ENCODE data around the gene ZIC1.

Gene ZIC1

GRCh38 chr3:147369661-147370123, 39.5 kb upstream of the ZIC1 start:
- Mint-ChIP-seq H3K4me3 (peak overlapping the region; percentile 78 to 88 (median 84)), H3K4me1 (peaks cover 17% of the 10 kb centered on the region), H3K36me3 (ENCODE audit: low read depth) (no peaks in the 10 kb centered on the region), H3K27ac (peak overlapping the region; percentile 81 to 86 (median 85)), H3K27me3 (ENCODE audit: low read depth) (peaks cover 96% of the 10 kb centered on the region), H3K9me3 (peaks cover 4% of the 10 kb centered on the region)
- no peak for TF ChIP-seq CTCF (IDR thresholded peaks at IDR 0.05; ENCODE audit: unreplicated experiment in 3 of 3)

GRCh38 chr3:147370349-147370748, 38.8 kb upstream of the ZIC1 start:
- peaks cover 96% of the 10 kb centered on the region for H3K27me3 Mint-ChIP-seq (ENCODE audit: low read depth)
- peak overlapping the region; percentile 78 to 88 (median 84) for H3K4me3 Mint-ChIP-seq
- no peaks in the 10 kb centered on the region for H3K36me3 Mint-ChIP-seq (ENCODE audit: low read depth)
- peaks cover 4% of the 10 kb centered on the region for H3K9me3 Mint-ChIP-seq
- TF ChIP-seq CTCF (IDR thresholded peaks at IDR 0.05; ENCODE audit: unreplicated experiment in 3 of 3), result no peak
- H3K4me1 Mint-ChIP-seq, result peaks cover 17% of the 10 kb centered on the region
- peak overlapping the region; percentile 81 to 86 (median 85) for H3K27ac Mint-ChIP-seq

GRCh38 chr3:147371140-147371539, 38.0 kb upstream of the ZIC1 start:
- no peaks in the 10 kb centered on the region for H3K36me3 Mint-ChIP-seq (ENCODE audit: low read depth)
- peaks cover 17% of the 10 kb centered on the region for H3K4me1 Mint-ChIP-seq
- peak overlapping the region in 2 of 3 experiments; percentile 49 to 81 for H3K27ac Mint-ChIP-seq
- peaks cover 4% of the 10 kb centered on the region for H3K9me3 Mint-ChIP-seq
- H3K4me3 Mint-ChIP-seq, result peak overlapping the region; percentile 50 to 88 (median 55)
- no peak for TF ChIP-seq CTCF (IDR thresholded peaks at IDR 0.05; ENCODE audit: unreplicated experiment in 3 of 3)
- H3K27me3 Mint-ChIP-seq (ENCODE audit: low read depth), result peaks cover 96% of the 10 kb centered on the region

DNA sequence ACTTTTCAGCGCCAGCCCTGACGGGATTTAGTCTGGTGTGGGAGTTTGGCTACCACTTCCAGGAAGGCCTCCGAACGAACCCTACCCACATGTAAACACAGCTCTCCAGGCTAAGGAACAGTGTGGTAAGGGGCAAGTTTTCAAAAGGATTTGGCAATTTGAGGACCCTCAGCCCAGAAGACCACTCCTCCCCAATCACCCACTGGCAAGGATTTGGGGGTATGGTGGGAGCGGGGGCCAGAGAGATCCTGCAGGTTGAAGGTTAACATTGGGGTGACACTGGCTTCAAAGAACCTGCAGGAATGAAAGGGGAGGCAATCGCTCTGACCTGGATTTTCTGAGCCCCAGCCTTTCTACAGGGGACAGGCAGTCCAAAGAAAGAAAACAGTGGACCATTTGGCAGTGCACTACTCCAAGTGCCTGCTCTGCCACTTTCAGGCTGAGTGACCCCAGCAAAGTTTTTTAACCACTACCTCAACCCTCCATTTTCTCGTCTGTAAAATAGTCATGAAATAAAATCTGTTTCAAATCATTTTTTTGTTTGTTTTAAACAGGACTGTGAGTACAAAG, 37.3 kb upstream of the ZIC1 start:
- peaks cover 17% of the 10 kb centered on the region for H3K4me1 Mint-ChIP-seq
- H3K4me3 Mint-ChIP-seq, result no peak overlapping the region
- peaks cover 99% of the 10 kb centered on the region for H3K27me3 Mint-ChIP-seq (ENCODE audit: low read depth)
- no peaks in the 10 kb centered on the region for H3K36me3 Mint-ChIP-seq (ENCODE audit: low read depth)
- no peak for TF ChIP-seq CTCF (IDR thresholded peaks at IDR 0.05; ENCODE audit: unreplicated experiment in 3 of 3)
- H3K9me3 Mint-ChIP-seq, result peaks cover 4% of the 10 kb centered on the region
- H3K27ac Mint-ChIP-seq, result no peak overlapping the region

- Mint-ChIP-seq H3K4me1 (peaks cover 19% of the 10 kb centered on the region), H3K27me3 (ENCODE audit: low read depth) (peaks cover 100% of the 10 kb centered on the region), H3K4me3 (peak overlapping the region in 1 of 3 experiments; percentile 34), H3K36me3 (ENCODE audit: low read depth) (no peaks in the 10 kb centered on the region), H3K9me3 (peaks cover 4% of the 10 kb centered on the region), H3K27ac (no peak overlapping the region)
- no peak for TF ChIP-seq CTCF (IDR thresholded peaks at IDR 0.05; ENCODE audit: unreplicated experiment in 3 of 3)
These were observed 36.6 kb upstream of the ZIC1 start for GRCh38 chr3:147372525-147373027.

- H3K4me3 Mint-ChIP-seq, result no peak overlapping the region
- peaks cover 100% of the 10 kb centered on the region for H3K27me3 Mint-ChIP-seq (ENCODE audit: low read depth)
These were observed 35.9 kb upstream of the ZIC1 start for GRCh38 chr3:147373301-147373700.

More at GRCh38 chr3:147373301-147373700, 35.9 kb upstream of the ZIC1 start:
- Mint-ChIP-seq H3K36me3 (ENCODE audit: low read depth) (no peaks in the 10 kb centered on the region), H3K27ac (no peak overlapping the region), H3K9me3 (peaks cover 4% of the 10 kb centered on the region), H3K4me1 (peaks cover 26% of the 10 kb centered on the region)
- no peak for TF ChIP-seq CTCF (IDR thresholded peaks at IDR 0.05; ENCODE audit: unreplicated experiment in 3 of 3)
